Breast epithelium (tissue), 3 donors: Measurements from ENCODE around the gene CXCL1.
"Not testable (repeated sequence)": the region's sequence is repeated elsewhere in the genome, so short reads cannot be mapped to it uniquely, and the experiment has no call there.

Experiments
- POLR2A ChIP-seq: fragments of 450-650 bp; IDR thresholded peaks from one replicate; pipeline ENCODE4 v1.6.1; 2016; ENCODE audit warnings: antibody characterized with exemption, mild to moderate bottlenecking, moderate library complexity
- POLR2AphosphoS5 ChIP-seq, 3 donors: sonication (generic); formaldehyde crosslinking; IDR thresholded peaks; one replicate each; pipeline ENCODE4 v1.6.1; 2017; ENCODE audit warnings: antibody characterized with exemption in 3 of 3
- TF ChIP-seq, protein P1 (sequence below), 3 donors: fragments of 450-650 bp; IDR thresholded peaks; one replicate each; pipeline ENCODE4 v1.5.1; 2016 to 2017; ENCODE audit warnings: antibody characterized with exemption in 3 of 3, mild to moderate bottlenecking in 3 of 3, moderate library complexity in 3 of 3

DNA sequence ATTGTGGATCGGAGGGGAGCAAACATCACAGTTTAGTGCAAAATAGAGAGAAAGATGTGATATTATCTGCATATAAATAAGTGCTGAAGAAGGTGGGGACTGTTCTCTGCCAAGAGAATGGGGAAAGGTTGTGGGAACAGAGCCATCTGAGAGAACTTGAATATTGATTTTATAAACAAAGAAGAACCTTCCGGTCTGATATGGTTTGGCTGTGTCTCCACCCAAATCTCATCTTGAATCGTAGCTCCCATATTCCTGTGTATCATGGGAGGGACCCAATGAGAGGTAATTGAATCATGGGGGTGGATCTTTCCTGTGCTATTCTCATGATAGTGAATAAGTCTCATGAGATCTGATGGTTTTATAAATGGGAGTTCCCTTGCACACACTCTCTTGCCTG is 30.1 kb downstream of the CXCL1 start:
- TF ChIP-seq, protein P1, sequence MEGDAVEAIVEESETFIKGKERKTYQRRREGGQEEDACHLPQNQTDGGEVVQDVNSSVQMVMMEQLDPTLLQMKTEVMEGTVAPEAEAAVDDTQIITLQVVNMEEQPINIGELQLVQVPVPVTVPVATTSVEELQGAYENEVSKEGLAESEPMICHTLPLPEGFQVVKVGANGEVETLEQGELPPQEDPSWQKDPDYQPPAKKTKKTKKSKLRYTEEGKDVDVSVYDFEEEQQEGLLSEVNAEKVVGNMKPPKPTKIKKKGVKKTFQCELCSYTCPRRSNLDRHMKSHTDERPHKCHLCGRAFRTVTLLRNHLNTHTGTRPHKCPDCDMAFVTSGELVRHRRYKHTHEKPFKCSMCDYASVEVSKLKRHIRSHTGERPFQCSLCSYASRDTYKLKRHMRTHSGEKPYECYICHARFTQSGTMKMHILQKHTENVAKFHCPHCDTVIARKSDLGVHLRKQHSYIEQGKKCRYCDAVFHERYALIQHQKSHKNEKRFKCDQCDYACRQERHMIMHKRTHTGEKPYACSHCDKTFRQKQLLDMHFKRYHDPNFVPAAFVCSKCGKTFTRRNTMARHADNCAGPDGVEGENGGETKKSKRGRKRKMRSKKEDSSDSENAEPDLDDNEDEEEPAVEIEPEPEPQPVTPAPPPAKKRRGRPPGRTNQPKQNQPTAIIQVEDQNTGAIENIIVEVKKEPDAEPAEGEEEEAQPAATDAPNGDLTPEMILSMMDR (IDR thresholded peaks at IDR 0.05), result not testable (repeated sequence)
- TF ChIP-seq POLR2AphosphoS5 (IDR thresholded peaks at IDR 0.05); POLR2A: not testable (repeated sequence)
